Nephron (organoid): Measurements from ENCODE around the gene PLA2G3.

Experiments used
- H3K27ac Mint-ChIP-seq, 3 experiments: 2 replicates each; pipeline ENCODE4 v1.8.0; 2020; ENCODE audit warnings: mixed read lengths in 3 of 3, mild to moderate bottlenecking in 2 of 3, moderate library complexity in 1 of 3
- H3K27me3 Mint-ChIP-seq: 2 replicates; pipeline ENCODE4 v1.8.0; 2021; ENCODE audit warnings: low read depth, mild to moderate bottlenecking, moderate library complexity, mixed read lengths
- H3K36me3 Mint-ChIP-seq: 2 replicates; pipeline ENCODE4 v1.8.0; 2020; ENCODE audit warnings: low read depth, mixed read lengths
- H3K4me1 Mint-ChIP-seq: 2 replicates; pipeline ENCODE4 v1.8.0; 2020; ENCODE audit warnings: mixed read lengths
- H3K4me3 Mint-ChIP-seq, 3 experiments: 2 replicates each; pipeline ENCODE4 v1.8.0; 2020; ENCODE audit warnings: mild to moderate bottlenecking in 3 of 3, mixed read lengths in 3 of 3, moderate library complexity in 2 of 3
- H3K9me3 Mint-ChIP-seq: 2 replicates; pipeline ENCODE4 v1.8.0; 2020; ENCODE audit warnings: mixed read lengths
- TF ChIP-seq, protein P1 (sequence below), 3 experiments: fragments of 200-600 bp; sonication (generic); IDR thresholded peaks; one replicate each; pipeline ENCODE4 v1.5.0; 2021; ENCODE audit warnings: antibody characterized with exemption in 3 of 3; ENCODE audit not compliant: unreplicated experiment in 3 of 3

The PLA2G3 gene

DNA sequence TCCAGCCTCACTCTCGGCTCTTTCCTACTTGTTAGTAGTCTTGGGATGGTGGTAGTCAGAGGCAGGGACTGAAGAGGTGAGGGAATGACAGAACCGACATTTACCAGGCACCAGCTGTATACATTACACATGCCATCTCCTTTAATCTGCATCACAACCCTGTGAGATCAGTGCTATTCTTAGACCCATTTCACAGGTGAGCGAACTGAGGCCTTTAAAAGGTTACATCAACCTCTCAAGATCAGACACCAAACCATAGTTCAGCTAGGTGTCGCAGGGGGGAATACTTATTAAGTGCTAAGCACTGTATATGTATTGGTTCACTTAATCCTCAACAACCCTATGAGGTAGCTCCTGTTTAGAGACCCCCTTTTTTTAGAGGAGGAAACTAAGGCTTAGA is 5.6 kb downstream of the PLA2G3 start:
- Mint-ChIP-seq H3K4me3 (no peak overlapping the region), H3K4me1 (no peaks in the 10 kb centered on the region), H3K27ac (no peak overlapping the region), H3K9me3 (no peaks in the 10 kb centered on the region), H3K36me3 (no peaks in the 10 kb centered on the region), H3K27me3 (peaks cover 8% of the 10 kb centered on the region)
- TF ChIP-seq, protein P1, sequence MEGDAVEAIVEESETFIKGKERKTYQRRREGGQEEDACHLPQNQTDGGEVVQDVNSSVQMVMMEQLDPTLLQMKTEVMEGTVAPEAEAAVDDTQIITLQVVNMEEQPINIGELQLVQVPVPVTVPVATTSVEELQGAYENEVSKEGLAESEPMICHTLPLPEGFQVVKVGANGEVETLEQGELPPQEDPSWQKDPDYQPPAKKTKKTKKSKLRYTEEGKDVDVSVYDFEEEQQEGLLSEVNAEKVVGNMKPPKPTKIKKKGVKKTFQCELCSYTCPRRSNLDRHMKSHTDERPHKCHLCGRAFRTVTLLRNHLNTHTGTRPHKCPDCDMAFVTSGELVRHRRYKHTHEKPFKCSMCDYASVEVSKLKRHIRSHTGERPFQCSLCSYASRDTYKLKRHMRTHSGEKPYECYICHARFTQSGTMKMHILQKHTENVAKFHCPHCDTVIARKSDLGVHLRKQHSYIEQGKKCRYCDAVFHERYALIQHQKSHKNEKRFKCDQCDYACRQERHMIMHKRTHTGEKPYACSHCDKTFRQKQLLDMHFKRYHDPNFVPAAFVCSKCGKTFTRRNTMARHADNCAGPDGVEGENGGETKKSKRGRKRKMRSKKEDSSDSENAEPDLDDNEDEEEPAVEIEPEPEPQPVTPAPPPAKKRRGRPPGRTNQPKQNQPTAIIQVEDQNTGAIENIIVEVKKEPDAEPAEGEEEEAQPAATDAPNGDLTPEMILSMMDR (IDR thresholded peaks at IDR 0.05; ENCODE audit: unreplicated experiment in 3 of 3), result no peak

DNA sequence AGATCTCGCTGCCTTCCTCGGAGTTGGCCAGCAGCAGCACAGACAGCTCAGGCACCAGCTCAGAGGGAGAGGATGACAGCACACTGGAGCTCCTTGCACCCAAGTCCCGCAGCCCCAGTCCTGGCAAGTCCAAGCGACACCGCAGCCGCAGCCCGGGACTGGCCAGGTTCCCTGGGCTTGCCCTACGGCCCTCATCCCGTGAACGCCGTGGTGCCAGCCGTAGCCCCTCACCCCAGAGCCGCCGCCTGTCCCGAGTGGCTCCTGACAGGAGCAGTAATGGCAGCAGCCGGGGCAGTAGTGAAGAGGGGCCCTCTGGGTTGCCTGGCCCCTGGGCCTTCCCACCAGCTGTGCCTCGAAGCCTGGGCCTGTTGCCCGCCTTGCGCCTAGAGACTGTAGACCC is 6.4 kb downstream of the PLA2G3 start:
- Mint-ChIP-seq H3K9me3 (no peaks in the 10 kb centered on the region), H3K27ac (no peak overlapping the region), H3K4me3 (no peak overlapping the region), H3K4me1 (no peaks in the 10 kb centered on the region), H3K27me3 (peaks cover 7% of the 10 kb centered on the region), H3K36me3 (no peaks in the 10 kb centered on the region)
- TF ChIP-seq, protein P1 (IDR thresholded peaks at IDR 0.05; ENCODE audit: unreplicated experiment in 3 of 3), result no peak

DNA sequence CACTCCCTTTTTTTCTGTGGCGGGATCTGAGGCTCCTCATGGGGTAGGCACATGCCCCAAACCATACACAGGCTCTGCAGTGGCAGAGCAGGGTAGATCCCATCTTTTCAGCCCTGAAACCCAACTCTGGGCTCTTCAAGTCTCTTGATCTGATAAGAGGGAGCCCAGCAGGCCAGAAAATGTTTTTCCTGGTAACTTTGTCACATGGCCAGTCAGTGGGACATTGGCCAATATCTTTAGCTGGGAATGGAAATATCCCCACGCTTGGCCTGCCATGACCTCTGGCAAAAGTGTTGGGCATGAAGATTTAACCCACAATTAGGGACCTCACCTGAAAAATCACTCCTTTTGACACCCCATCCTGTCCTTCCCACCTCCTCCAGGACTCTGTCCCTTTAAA is 9.4 kb downstream of the PLA2G3 start:
- Mint-ChIP-seq H3K9me3 (no peaks in the 10 kb centered on the region), H3K4me3 (no peak overlapping the region), H3K4me1 (no peaks in the 10 kb centered on the region), H3K36me3 (no peaks in the 10 kb centered on the region), H3K27ac (no peak overlapping the region), H3K27me3 (peaks cover 4% of the 10 kb centered on the region)
- TF ChIP-seq, protein P1 (IDR thresholded peaks at IDR 0.05; ENCODE audit: unreplicated experiment in 3 of 3), result no peak

DNA sequence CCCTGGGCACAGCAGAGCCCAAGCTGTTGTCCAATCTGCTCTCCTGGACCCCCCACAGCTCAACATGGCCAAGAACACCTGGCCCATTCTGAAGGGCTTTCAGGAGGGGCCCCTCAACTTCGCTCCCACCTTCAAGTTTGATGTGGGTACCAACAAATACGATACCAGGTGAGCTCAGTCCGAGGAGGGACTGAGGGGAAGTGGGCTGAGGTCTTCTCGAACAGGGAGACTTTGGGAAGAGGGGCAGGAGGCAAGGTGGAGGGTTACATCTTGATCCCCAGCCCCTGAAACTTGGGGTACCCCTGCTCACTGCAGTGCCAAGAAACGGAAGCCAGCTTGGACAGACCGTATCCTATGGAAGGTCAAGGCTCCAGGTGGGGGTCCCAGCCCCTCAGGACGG is 12.2 kb downstream of the PLA2G3 start:
- H3K36me3 Mint-ChIP-seq, result no peaks in the 10 kb centered on the region
- H3K4me1 Mint-ChIP-seq, result no peaks in the 10 kb centered on the region
- no peak overlapping the region for H3K4me3 Mint-ChIP-seq
- H3K27me3 Mint-ChIP-seq, result peaks cover 11% of the 10 kb centered on the region
- H3K27ac Mint-ChIP-seq, result no peak overlapping the region
- H3K9me3 Mint-ChIP-seq, result no peaks in the 10 kb centered on the region
- TF ChIP-seq, protein P1 (IDR thresholded peaks at IDR 0.05; ENCODE audit: unreplicated experiment in 3 of 3), result no peak

DNA sequence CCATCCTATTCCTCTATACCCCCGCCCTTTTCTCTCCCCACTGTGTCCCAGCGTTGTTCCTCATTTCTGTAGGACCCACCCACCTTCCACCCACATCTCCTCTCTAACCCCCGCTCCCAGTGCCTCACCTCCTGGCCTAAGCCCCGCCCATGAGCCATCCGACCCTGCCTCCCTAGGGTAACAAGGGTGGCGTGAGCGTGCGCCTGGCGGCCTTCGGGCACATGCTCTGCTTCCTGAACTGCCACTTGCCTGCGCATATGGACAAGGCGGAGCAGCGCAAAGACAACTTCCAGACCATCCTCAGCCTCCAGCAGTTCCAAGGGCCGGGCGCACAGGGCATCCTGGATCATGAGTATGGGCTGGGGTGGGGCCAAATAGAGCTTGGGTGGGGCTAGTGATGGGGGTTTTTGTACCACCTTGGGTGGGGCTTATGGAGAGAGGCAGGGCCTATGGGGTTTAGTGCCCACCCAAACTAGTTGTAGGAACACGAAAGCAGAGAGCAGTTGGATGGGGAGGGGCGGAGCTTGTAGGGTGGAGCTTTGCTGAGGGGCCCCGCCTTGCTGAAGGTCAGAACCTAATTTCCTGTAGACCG is 13.0 kb downstream of the PLA2G3 start:
- Mint-ChIP-seq H3K27me3 (peaks cover 8% of the 10 kb centered on the region), H3K4me1 (no peaks in the 10 kb centered on the region), H3K27ac (no peak overlapping the region), H3K4me3 (no peak overlapping the region), H3K36me3 (no peaks in the 10 kb centered on the region), H3K9me3 (no peaks in the 10 kb centered on the region)
- TF ChIP-seq, protein P1 (IDR thresholded peaks at IDR 0.05; ENCODE audit: unreplicated experiment in 3 of 3), result no peak

DNA sequence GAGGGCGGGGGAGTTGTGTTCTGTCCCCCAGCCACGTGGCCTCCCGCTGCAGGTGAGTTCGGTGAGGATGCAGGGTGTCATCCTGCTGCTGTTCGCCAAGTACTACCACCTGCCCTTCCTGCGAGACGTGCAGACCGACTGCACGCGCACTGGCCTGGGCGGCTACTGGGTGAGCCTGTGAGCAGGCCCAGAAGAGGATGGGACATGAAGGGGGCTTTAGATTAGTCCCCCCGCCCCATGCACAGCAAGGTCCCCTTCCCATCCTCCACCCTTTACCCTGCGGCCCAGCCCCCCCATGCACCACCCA is 13.5 kb downstream of the PLA2G3 start:
- H3K4me1 Mint-ChIP-seq, result no peaks in the 10 kb centered on the region
- H3K9me3 Mint-ChIP-seq, result no peaks in the 10 kb centered on the region
- H3K4me3 Mint-ChIP-seq, result no peak overlapping the region
- TF ChIP-seq, protein P1 (IDR thresholded peaks at IDR 0.05; ENCODE audit: unreplicated experiment in 3 of 3), result no peak
- H3K27ac Mint-ChIP-seq, result no peak overlapping the region
- peaks cover 8% of the 10 kb centered on the region for H3K27me3 Mint-ChIP-seq
- H3K36me3 Mint-ChIP-seq, result no peaks in the 10 kb centered on the region
